GM23338 (cell line): Measurements from ENCODE around the gene IL1R1. TPM values are rescaled to one million over a fixed set of nuclear protein-coding genes. Genes with fewer than 3 reads are reported as not detected.

ENCODE experiments used
- ATAC-seq: fragments of 200-7000 bp; cut with Tn5 transposase; 3 replicates; pipeline ENCODE4 v1.9.1; 2020
- DNase-seq: peaks from one replicate; pipeline ENCODE4 v3.0.0-alpha.2; 2015; ENCODE audit warnings: low spot score
- H2AFZ ChIP-seq: fragments of 200-600 bp; sonication (generic); 2 replicates; pipeline ENCODE4 v1.8.0; 2016; ENCODE audit warnings: antibody characterized with exemption, mild to moderate bottlenecking, moderate library complexity
- H3F3A ChIP-seq: fragments of 200-600 bp; sonication (generic); replicated peaks from 2 replicates; pipeline ENCODE4 v1.8.0; 2017; ENCODE audit warnings: antibody characterized with exemption, mixed run types, low read depth
- H3K27ac ChIP-seq: fragments of 200-600 bp; sonication (generic); 2 replicates; pipeline ENCODE4 v1.6.1; 2016; ENCODE audit warnings: low read depth
- H3K27me3 ChIP-seq: fragments of 200-600 bp; sonication (generic); 2 replicates; pipeline ENCODE4 v1.8.0; 2016; ENCODE audit warnings: mild to moderate bottlenecking, mixed run types, moderate library complexity; ENCODE audit not compliant: insufficient read depth
- H3K36me3 ChIP-seq: fragments of 200-600 bp; sonication (generic); 2 replicates; pipeline ENCODE4 v1.8.0; 2016; ENCODE audit warnings: mild to moderate bottlenecking; ENCODE audit not compliant: insufficient read depth
- H3K4me1 ChIP-seq: fragments of 200-600 bp; sonication (generic); 2 replicates; pipeline ENCODE4 v1.8.0; 2016; ENCODE audit warnings: mild to moderate bottlenecking, moderate library complexity; ENCODE audit not compliant: insufficient read depth
- H3K4me2 ChIP-seq: fragments of 200-600 bp; sonication (generic); 2 replicates; pipeline ENCODE4 v1.7.1; 2017; ENCODE audit warnings: mixed run types
- H3K4me3 ChIP-seq: fragments of 200-600 bp; sonication (generic); 2 replicates; pipeline ENCODE4 v1.6.1; 2016; ENCODE audit warnings: mixed run types
- H3K79me2 ChIP-seq: fragments of 200-600 bp; sonication (generic); replicated peaks from 2 replicates; pipeline ENCODE4 v1.8.0; 2017; ENCODE audit warnings: mild to moderate bottlenecking; ENCODE audit not compliant: insufficient read depth
- H3K9me2 ChIP-seq: fragments of 200-600 bp; sonication (generic); 2 replicates; pipeline ENCODE4 v1.8.0; 2017; ENCODE audit not compliant: insufficient read depth
- H4K20me1 ChIP-seq: fragments of 200-600 bp; sonication (generic); replicated peaks from 2 replicates; pipeline ENCODE4 v1.8.0; 2017; ENCODE audit warnings: mild to moderate bottlenecking; ENCODE audit not compliant: insufficient read depth
- H3K27ac Mint-ChIP-seq: 2 replicates; pipeline ENCODE4 v1.8.0; 2020; ENCODE audit warnings: inconsistent platforms, mild to moderate bottlenecking, moderate library complexity, mixed read lengths
- H3K27me3 Mint-ChIP-seq: 3 replicates; pipeline ENCODE4 v1.8.0; 2022; ENCODE audit warnings: low read depth, mild to moderate bottlenecking, moderate library complexity, mixed read lengths, inconsistent platforms; ENCODE audit not compliant: insufficient read depth, poor library complexity
- H3K36me3 Mint-ChIP-seq: 3 replicates; pipeline ENCODE4 v1.8.0; 2021; ENCODE audit warnings: low read depth, mild to moderate bottlenecking, inconsistent platforms, moderate library complexity, mixed read lengths
- H3K4me1 Mint-ChIP-seq: 3 replicates; pipeline ENCODE4 v1.8.0; 2020; ENCODE audit warnings: mild to moderate bottlenecking, inconsistent platforms, mixed read lengths
- H3K4me3 Mint-ChIP-seq: 3 replicates; pipeline ENCODE4 v1.8.0; 2021; ENCODE audit warnings: moderate library complexity, mild to moderate bottlenecking, inconsistent platforms, mixed read lengths
- H3K9me3 Mint-ChIP-seq: 3 replicates; pipeline ENCODE4 v1.8.0; 2020; ENCODE audit warnings: moderate library complexity, mild to moderate bottlenecking, inconsistent platforms, mixed read lengths
- CREB1 ChIP-seq: fragments of 250-450 bp; sonication (Bioruptor Pico); IDR thresholded peaks from 2 replicates; pipeline ENCODE4 v1.5.0; 2020; ENCODE audit warnings: low read depth, mild to moderate bottlenecking, moderate library complexity
- CTCF ChIP-seq, 2 experiments: fragments of 200-600 bp in 1 of 2; sonication (generic) in 1 of 2; conservative IDR thresholded peaks; 2 replicates each; pipeline versions ENCODE4 v1.5.1 to v1.6.1; 2016 to 2017; ENCODE audit warnings: antibody characterized with exemption in 2 of 2, low read depth in 2 of 2, mild to moderate bottlenecking in 2 of 2, moderate library complexity in 1 of 2
- EZH2phosphoT487 ChIP-seq: fragments of 200-600 bp; sonication (generic); IDR thresholded peaks from one replicate; pipeline ENCODE4 v1.8.1; 2018; ENCODE audit warnings: antibody characterized with exemption; ENCODE audit not compliant: unreplicated experiment
- JUNB ChIP-seq: IDR thresholded peaks from one replicate; pipeline ENCODE4 v1.6.1; 2016; ENCODE audit warnings: antibody characterized with exemption; ENCODE audit not compliant: unreplicated experiment
- NANOG ChIP-seq: IDR thresholded peaks from 2 replicates; pipeline ENCODE4 v1.6.1; 2016; ENCODE audit warnings: antibody characterized with exemption, borderline replicate concordance
- STAT1 ChIP-seq: IDR thresholded peaks from one replicate; pipeline ENCODE4 v1.6.1; 2016; ENCODE audit warnings: antibody characterized with exemption; ENCODE audit not compliant: unreplicated experiment
- ZNF114 ChIP-seq: fragments of 250-450 bp; sonication (Bioruptor Pico); IDR thresholded peaks from 2 replicates; pipeline ENCODE4 v1.5.0; 2020; ENCODE audit warnings: mild to moderate bottlenecking, moderate library complexity
- polyA plus RNA-seq: library from polyadenylated mRNA; unstranded; fragments of >200 nt; fragmentation: Nextera tagmentation; extraction: Ambion mirVana; gene quantifications from 2 replicates; pipeline ENCODE4 v1.2.1, GENCODE V29; 2016
- total RNA-seq: library from RNA; depleted of rRNA; stranded (reverse); fragments of >200 nt; shearing (Covaris generic); gene quantifications from 2 replicates; pipeline ENCODE4 v1.2.3, GENCODE V29; 2014
- TF ChIP-seq, protein P1 (sequence below): fragments of 250-450 bp; sonication (Bioruptor Pico); IDR thresholded peaks from 2 replicates; pipeline ENCODE4 v1.5.0; 2020; ENCODE audit warnings: mild to moderate bottlenecking, moderate library complexity

IL1R1 gene
- total and polyA plus RNA-seq, 2 experiments from 2014 or later, result 0.17 TPM; not detected in 1

DNA sequence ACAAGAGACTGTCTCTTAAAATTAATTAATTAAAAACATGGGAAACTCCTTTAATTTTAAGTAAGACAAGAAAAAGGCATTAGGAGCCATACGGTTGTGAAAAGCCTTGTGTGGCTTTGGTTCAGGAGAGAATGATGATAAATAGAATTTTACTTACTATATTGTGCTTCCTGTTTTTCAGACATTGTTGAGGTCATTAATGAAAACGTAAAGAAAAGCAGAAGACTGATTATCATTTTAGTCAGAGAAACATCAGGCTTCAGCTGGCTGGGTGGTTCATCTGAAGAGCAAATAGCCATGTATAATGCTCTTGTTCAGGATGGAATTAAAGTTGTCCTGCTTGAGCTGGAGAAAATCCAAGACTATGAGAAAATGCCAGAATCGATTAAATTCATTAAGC, 33.6 kb downstream of the IL1R1 start (continued):
- TF ChIP-seq, protein P1, sequence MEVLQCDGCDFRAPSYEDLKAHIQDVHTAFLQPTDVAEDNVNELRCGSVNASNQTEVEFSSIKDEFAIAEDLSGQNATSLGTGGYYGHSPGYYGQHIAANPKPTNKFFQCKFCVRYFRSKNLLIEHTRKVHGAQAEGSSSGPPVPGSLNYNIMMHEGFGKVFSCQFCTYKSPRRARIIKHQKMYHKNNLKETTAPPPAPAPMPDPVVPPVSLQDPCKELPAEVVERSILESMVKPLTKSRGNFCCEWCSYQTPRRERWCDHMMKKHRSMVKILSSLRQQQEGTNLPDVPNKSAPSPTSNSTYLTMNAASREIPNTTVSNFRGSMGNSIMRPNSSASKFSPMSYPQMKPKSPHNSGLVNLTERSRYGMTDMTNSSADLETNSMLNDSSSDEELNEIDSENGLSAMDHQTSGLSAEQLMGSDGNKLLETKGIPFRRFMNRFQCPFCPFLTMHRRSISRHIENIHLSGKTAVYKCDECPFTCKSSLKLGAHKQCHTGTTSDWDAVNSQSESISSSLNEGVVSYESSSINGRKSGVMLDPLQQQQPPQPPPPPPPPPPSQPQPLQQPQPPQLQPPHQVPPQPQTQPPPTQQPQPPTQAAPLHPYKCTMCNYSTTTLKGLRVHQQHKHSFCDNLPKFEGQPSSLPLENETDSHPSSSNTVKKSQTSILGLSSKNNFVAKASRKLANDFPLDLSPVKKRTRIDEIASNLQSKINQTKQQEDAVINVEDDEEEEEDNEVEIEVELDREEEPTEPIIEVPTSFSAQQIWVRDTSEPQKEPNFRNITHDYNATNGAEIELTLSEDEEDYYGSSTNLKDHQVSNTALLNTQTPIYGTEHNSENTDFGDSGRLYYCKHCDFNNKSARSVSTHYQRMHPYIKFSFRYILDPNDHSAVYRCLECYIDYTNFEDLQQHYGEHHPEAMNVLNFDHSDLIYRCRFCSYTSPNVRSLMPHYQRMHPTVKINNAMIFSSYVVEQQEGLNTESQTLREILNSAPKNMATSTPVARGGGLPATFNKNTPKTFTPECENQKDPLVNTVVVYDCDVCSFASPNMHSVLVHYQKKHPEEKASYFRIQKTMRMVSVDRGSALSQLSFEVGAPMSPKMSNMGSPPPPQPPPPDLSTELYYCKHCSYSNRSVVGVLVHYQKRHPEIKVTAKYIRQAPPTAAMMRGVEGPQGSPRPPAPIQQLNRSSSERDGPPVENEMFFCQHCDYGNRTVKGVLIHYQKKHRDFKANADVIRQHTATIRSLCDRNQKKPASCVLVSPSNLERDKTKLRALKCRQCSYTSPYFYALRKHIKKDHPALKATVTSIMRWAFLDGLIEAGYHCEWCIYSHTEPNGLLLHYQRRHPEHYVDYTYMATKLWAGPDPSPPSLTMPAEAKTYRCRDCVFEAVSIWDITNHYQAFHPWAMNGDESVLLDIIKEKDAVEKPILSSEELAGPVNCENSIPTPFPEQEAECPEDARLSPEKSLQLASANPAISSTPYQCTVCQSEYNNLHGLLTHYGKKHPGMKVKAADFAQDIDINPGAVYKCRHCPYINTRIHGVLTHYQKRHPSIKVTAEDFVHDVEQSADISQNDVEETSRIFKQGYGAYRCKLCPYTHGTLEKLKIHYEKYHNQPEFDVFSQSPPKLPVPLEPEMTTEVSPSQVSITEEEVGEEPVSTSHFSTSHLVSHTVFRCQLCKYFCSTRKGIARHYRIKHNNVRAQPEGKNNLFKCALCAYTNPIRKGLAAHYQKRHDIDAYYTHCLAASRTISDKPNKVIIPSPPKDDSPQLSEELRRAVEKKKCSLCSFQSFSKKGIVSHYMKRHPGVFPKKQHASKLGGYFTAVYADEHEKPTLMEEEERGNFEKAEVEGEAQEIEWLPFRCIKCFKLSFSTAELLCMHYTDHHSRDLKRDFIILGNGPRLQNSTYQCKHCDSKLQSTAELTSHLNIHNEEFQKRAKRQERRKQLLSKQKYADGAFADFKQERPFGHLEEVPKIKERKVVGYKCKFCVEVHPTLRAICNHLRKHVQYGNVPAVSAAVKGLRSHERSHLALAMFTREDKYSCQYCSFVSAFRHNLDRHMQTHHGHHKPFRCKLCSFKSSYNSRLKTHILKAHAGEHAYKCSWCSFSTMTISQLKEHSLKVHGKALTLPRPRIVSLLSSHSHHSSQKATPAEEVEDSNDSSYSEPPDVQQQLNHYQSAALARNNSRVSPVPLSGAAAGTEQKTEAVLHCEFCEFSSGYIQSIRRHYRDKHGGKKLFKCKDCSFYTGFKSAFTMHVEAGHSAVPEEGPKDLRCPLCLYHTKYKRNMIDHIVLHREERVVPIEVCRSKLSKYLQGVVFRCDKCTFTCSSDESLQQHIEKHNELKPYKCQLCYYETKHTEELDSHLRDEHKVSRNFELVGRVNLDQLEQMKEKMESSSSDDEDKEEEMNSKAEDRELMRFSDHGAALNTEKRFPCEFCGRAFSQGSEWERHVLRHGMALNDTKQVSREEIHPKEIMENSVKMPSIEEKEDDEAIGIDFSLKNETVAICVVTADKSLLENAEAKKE (CRISPR knock-in tag), result no peak
- TF ChIP-seq NANOG (no peak), CTCF (conservative IDR thresholded peaks at IDR 0.05; ENCODE audit: low read depth in 2 of 2) (no peak)

- H3K27ac ChIP-seq, result no peak overlapping the region
- TF ChIP-seq CREB1 (CRISPR knock-in tag) (no peak), EZH2phosphoT487 (no peak), STAT1 (no peak), JUNB (no peak), ZNF114 (CRISPR knock-in tag) (no peak)
- H3F3A ChIP-seq, result no peaks in the 10 kb centered on the region
- no peak overlapping the region for H3K4me3 Mint-ChIP-seq
- H3K27me3 ChIP-seq, result no peaks in the 10 kb centered on the region
- peaks cover 3% of the 10 kb centered on the region; the same call in 1 of the 3 replicates for H3K4me1 Mint-ChIP-seq
- H3K4me3 ChIP-seq, result no peak overlapping the region
- H3K27ac Mint-ChIP-seq, result no peak overlapping the region
- DNase-seq, result no peak
- H3K27me3 Mint-ChIP-seq, result no peaks in the 10 kb centered on the region
- H3K79me2 ChIP-seq, result no peaks in the 10 kb centered on the region
- no peaks in the 10 kb centered on the region for H3K36me3 ChIP-seq
- ATAC-seq, result no peak
- H3K4me1 ChIP-seq, result no peaks in the 10 kb centered on the region; the same call in 1 of the 2 replicates
- H3K36me3 Mint-ChIP-seq, result no peaks in the 10 kb centered on the region
- no peak overlapping the region for H3K4me2 ChIP-seq
- H3K9me2 ChIP-seq, result no peaks in the 10 kb centered on the region
- no peaks in the 10 kb centered on the region for H4K20me1 ChIP-seq
- H3K9me3 Mint-ChIP-seq, result no peaks in the 10 kb centered on the region
- H2AFZ ChIP-seq, result no peak overlapping the region
Measured at GRCh38 chr2:102177814-102178478, 35.4 kb downstream of the IL1R1 start.
